ENCODE measurements around the gene GPR27. TPM values are rescaled to one million over a fixed set of nuclear protein-coding genes. Genes with fewer than 3 reads are reported as not detected.

The GPR27 gene
- total RNA-seq, 2 donors from 2014 or later, result 5.8 to 6.5 TPM

Other genes starting within 250 kb of the GPR27 start
- 100 to 1,000 TPM; 109 to 112 TPM for gene FOXP1, start 170.1 kb upstream of the GPR27 start, total RNA-seq
- gene EIF4E3, start 28.5 kb upstream of the GPR27 start, total RNA-seq, result 10 to 100 TPM; 40.8 to 44.2 TPM
- 1 to 10 TPM in 1 of 2 donors, under 1 TPM in 1; 0.67 to 2.0 TPM for gene PROK2, start 31.3 kb downstream of the GPR27 start, total RNA-seq